WTC11 (cell line): Measurements from ENCODE around the gene LIN7A. TPM values are rescaled to one million over a fixed set of nuclear protein-coding genes. Genes with fewer than 3 reads are reported as not detected.

Experiments
- ATAC-seq: fragments of 200-7000 bp; cut with Tn5 transposase; 2 replicates; pipeline ENCODE4 v1.10.0; 2021; ENCODE audit warnings: mild to moderate bottlenecking, moderate library complexity
- CTCF ChIA-PET: fragments of 300-600 bp; sonication (Branson Sonifier 250); formaldehyde crosslinking; loops from one replicate; lab custom pipeline; 2021; ENCODE audit warnings: antibody characterized with exemption; lab: Charles Lee
- POLR2A ChIA-PET: fragments of 350-600 bp; sonication (Branson Sonifier 250); formaldehyde crosslinking; loops from one replicate; lab custom pipeline; 2021; ENCODE audit warnings: antibody characterized with exemption; lab: Charles Lee
- DNase-seq: peaks from one replicate; pipeline ENCODE4 v3.0.0; 2021; ENCODE audit warnings: low spot score
- H3K27ac Mint-ChIP-seq: 2 replicates; pipeline ENCODE4 v1.8.0; 2021; ENCODE audit warnings: mixed read lengths
- H3K27me3 Mint-ChIP-seq: 2 replicates; pipeline ENCODE4 v1.8.0; 2021; ENCODE audit warnings: low read depth, mild to moderate bottlenecking, moderate library complexity, mixed read lengths
- H3K36me3 Mint-ChIP-seq: 2 replicates; pipeline ENCODE4 v1.8.0; 2021; ENCODE audit warnings: mixed read lengths
- H3K4me1 Mint-ChIP-seq: 2 replicates; pipeline ENCODE4 v1.8.0; 2022; ENCODE audit warnings: mixed read lengths
- H3K4me3 Mint-ChIP-seq: 2 replicates; pipeline ENCODE4 v1.8.0; 2021; ENCODE audit warnings: mild to moderate bottlenecking, moderate library complexity, mixed read lengths
- H3K9me3 Mint-ChIP-seq: 2 replicates; pipeline ENCODE4 v1.8.0; 2021; ENCODE audit warnings: mixed read lengths
- AFF4 ChIP-seq: sonication (generic); formaldehyde crosslinking; IDR thresholded peaks from 2 replicates; pipeline ENCODE4 v1.8.1; 2023; ENCODE audit warnings: mild to moderate bottlenecking, missing genetic modification reagents, borderline replicate concordance
- ATF3 ChIP-seq: sonication (generic); formaldehyde crosslinking; conservative IDR thresholded peaks from 2 replicates; pipeline ENCODE4 v1.8.1; 2022; ENCODE audit warnings: mild to moderate bottlenecking, missing genetic modification reagents
- CBFB ChIP-seq: sonication (generic); formaldehyde crosslinking; IDR thresholded peaks from 2 replicates; pipeline ENCODE4 v1.8.1; 2022; ENCODE audit warnings: mild to moderate bottlenecking, low read depth, missing genetic modification reagents
- EMX1 ChIP-seq: fragments of 250-450 bp; sonication (Bioruptor Pico); IDR thresholded peaks from 2 replicates; pipeline ENCODE4 v1.8.0; 2021; ENCODE audit warnings: mild to moderate bottlenecking
- ERG ChIP-seq: fragments of 250-450 bp; sonication (Bioruptor Pico); IDR thresholded peaks from 2 replicates; pipeline ENCODE4 v1.8.0; 2021; ENCODE audit warnings: mild to moderate bottlenecking
- ETV6 ChIP-seq: sonication (generic); formaldehyde crosslinking; IDR thresholded peaks from 2 replicates; pipeline ENCODE4 v1.8.1; 2022; ENCODE audit warnings: mild to moderate bottlenecking, missing genetic modification reagents
- FOXP4 ChIP-seq: sonication (generic); formaldehyde crosslinking; IDR thresholded peaks from 2 replicates; pipeline ENCODE4 v1.8.0; 2022; ENCODE audit warnings: mild to moderate bottlenecking, missing genetic modification reagents
- HMGA2 ChIP-seq: fragments of 250-450 bp; sonication (Bioruptor Pico); IDR thresholded peaks from 2 replicates; pipeline ENCODE4 v1.4.0; 2021; ENCODE audit warnings: mild to moderate bottlenecking, moderate library complexity
- NR3C1 ChIP-seq: sonication (generic); formaldehyde crosslinking; conservative IDR thresholded peaks from 2 replicates; pipeline ENCODE4 v1.8.1; 2023; ENCODE audit warnings: low read depth, mild to moderate bottlenecking, missing genetic modification reagents
- RELA ChIP-seq: sonication (generic); formaldehyde crosslinking; IDR thresholded peaks from 2 replicates; pipeline ENCODE4 v1.8.1; 2022; ENCODE audit warnings: missing genetic modification reagents, mild to moderate bottlenecking, borderline replicate concordance
- SOX15 ChIP-seq: fragments of 250-450 bp; sonication (Bioruptor Pico); IDR thresholded peaks from 2 replicates; pipeline ENCODE4 v1.9.0; 2021; ENCODE audit warnings: mild to moderate bottlenecking
- SP1 ChIP-seq: sonication (generic); formaldehyde crosslinking; conservative IDR thresholded peaks from 2 replicates; pipeline ENCODE4 v1.8.1; 2022; ENCODE audit warnings: missing genetic modification reagents
- TCF7 ChIP-seq: sonication (generic); formaldehyde crosslinking; IDR thresholded peaks from 2 replicates; pipeline ENCODE4 v1.8.0; 2022; ENCODE audit warnings: mild to moderate bottlenecking, low read depth, missing genetic modification reagents, moderate library complexity
- TEAD1 ChIP-seq: sonication (generic); formaldehyde crosslinking; IDR thresholded peaks from 2 replicates; pipeline ENCODE4 v1.8.0; 2022; ENCODE audit warnings: mild to moderate bottlenecking, missing genetic modification reagents
- ZSCAN18 ChIP-seq: fragments of 250-450 bp; sonication (Bioruptor Pico); IDR thresholded peaks from 2 replicates; pipeline ENCODE4 v2.1.2; 2022; ENCODE audit warnings: mild to moderate bottlenecking, moderate library complexity
- total RNA-seq: library from RNA; stranded (reverse); gene quantifications from 3 replicates; pipeline ENCODE4 v1.2.3, GENCODE V29; 2021
- TF ChIP-seq, protein P1 (sequence below): fragments of 250-450 bp; sonication (Bioruptor Pico); IDR thresholded peaks from 2 replicates; pipeline ENCODE4 v1.9.0; 2021; ENCODE audit warnings: mild to moderate bottlenecking, borderline replicate concordance
- TF ChIP-seq, protein P2 (sequence below): fragments of 250-450 bp; sonication (Bioruptor Pico); IDR thresholded peaks from 2 replicates; pipeline ENCODE4 v1.9.0; 2021; ENCODE audit warnings: moderate library complexity, mild to moderate bottlenecking, inconsistent platforms, borderline replicate concordance
- TF ChIP-seq, protein P3 (sequence below): sonication (generic); formaldehyde crosslinking; IDR thresholded peaks from 2 replicates; pipeline ENCODE4 v1.8.1; 2023; ENCODE audit warnings: mild to moderate bottlenecking, missing genetic modification reagents

The LIN7A gene
- total RNA-seq, 1 experiment from 2014 or later: 8.5 TPM

DNA sequence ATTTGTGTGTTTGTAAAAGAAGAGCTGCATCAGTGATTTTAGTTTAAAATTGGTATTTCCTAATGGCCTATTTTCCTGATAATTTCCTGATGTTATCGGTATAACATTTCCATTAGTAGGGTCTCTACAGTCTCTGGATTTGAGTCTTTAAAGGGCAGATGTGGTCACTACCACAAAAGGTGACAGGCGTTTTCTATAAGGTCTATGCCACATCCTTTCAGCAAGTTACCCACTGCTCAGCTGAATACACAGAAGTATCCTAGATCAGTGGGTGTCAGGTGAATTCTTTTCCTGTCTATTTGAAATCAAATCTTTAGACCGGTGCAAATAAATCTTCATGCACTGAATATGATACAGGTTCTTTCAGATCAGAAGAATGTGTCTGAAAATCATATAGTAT lies 90.2 kb downstream of the LIN7A start:
- TF ChIP-seq AFF4 (CRISPR knock-in tag) (no peak), ATF3 (no peak), TCF7 (CRISPR knock-in tag) (no peak), EMX1 (CRISPR knock-in tag) (no peak), ZSCAN18 (CRISPR knock-in tag) (no peak), NR3C1 (CRISPR knock-in tag) (no peak)
- TF ChIP-seq, protein P1, sequence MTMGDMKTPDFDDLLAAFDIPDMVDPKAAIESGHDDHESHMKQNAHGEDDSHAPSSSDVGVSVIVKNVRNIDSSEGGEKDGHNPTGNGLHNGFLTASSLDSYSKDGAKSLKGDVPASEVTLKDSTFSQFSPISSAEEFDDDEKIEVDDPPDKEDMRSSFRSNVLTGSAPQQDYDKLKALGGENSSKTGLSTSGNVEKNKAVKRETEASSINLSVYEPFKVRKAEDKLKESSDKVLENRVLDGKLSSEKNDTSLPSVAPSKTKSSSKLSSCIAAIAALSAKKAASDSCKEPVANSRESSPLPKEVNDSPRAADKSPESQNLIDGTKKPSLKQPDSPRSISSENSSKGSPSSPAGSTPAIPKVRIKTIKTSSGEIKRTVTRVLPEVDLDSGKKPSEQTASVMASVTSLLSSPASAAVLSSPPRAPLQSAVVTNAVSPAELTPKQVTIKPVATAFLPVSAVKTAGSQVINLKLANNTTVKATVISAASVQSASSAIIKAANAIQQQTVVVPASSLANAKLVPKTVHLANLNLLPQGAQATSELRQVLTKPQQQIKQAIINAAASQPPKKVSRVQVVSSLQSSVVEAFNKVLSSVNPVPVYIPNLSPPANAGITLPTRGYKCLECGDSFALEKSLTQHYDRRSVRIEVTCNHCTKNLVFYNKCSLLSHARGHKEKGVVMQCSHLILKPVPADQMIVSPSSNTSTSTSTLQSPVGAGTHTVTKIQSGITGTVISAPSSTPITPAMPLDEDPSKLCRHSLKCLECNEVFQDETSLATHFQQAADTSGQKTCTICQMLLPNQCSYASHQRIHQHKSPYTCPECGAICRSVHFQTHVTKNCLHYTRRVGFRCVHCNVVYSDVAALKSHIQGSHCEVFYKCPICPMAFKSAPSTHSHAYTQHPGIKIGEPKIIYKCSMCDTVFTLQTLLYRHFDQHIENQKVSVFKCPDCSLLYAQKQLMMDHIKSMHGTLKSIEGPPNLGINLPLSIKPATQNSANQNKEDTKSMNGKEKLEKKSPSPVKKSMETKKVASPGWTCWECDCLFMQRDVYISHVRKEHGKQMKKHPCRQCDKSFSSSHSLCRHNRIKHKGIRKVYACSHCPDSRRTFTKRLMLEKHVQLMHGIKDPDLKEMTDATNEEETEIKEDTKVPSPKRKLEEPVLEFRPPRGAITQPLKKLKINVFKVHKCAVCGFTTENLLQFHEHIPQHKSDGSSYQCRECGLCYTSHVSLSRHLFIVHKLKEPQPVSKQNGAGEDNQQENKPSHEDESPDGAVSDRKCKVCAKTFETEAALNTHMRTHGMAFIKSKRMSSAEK (CRISPR knock-in tag): no peak
- TF ChIP-seq, protein P2, sequence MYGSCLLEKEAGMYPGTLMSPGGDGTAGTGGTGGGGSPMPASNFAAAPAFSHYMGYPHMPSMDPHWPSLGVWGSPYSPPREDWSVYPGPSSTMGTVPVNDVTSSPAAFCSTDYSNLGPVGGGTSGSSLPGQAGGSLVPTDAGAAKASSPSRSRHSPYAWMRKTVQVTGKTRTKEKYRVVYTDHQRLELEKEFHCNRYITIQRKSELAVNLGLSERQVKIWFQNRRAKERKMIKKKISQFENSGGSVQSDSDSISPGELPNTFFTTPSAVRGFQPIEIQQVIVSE (CRISPR knock-in tag): no peak
- Mint-ChIP-seq H3K27me3 (no peaks in the 10 kb centered on the region), H3K4me3 (no peak overlapping the region), H3K4me1 (peaks cover 52% of the 10 kb centered on the region), H3K27ac (peak overlapping the region; percentile 51; the same call in 1 of the 2 replicates), H3K9me3 (no peaks in the 10 kb centered on the region), H3K36me3 (no peaks in the 10 kb centered on the region)
- ChIA-PET CTCF (interaction anchor here (1.4 to 2.9 kb wide), 2 partner anchors 10 to 12 kb away, joined by 4 to 22 read pairs; no protein-coding TSS in a partner anchor), POLR2A (no interaction called here)
- ATAC-seq (peak; percentile 60; the same call in 1 of the 2 replicates), DNase-seq (no peak)

DNA sequence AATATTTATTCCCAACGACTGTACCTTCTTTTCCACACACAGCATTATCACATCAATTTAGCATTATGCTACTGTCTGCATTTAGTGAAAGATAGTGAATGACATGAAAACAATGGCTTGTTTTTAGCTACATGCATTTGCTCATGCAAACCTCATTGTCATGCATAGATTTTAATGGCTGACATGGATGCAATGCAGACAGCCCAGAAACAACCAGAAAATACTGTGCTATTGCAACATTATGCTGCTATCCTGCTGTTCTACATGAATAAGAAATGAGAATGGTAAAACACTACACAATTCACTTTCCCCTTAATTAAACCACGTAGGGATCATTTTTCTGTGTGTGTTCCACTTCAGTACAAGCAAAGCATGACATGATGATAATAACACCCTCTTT lies 90.8 kb downstream of the LIN7A start:
- ChIA-PET POLR2A (no interaction called here), CTCF (interaction anchor here (1.4 to 2.9 kb wide), 2 partner anchors 10 to 11 kb away, joined by 4 to 22 read pairs; no protein-coding TSS in a partner anchor)
- Mint-ChIP-seq H3K4me1 (peaks cover 52% of the 10 kb centered on the region), H3K4me3 (peak overlapping the region; percentile 42), H3K27me3 (no peaks in the 10 kb centered on the region), H3K36me3 (no peaks in the 10 kb centered on the region), H3K9me3 (no peaks in the 10 kb centered on the region), H3K27ac (peak overlapping the region; percentile 93)
- ATAC-seq: peak; percentile 60
- 0 out of 2 replicates have a peak, but pooled peaks have one; percentile 23 for TF ChIP-seq SP1
- TF ChIP-seq, protein P3, sequence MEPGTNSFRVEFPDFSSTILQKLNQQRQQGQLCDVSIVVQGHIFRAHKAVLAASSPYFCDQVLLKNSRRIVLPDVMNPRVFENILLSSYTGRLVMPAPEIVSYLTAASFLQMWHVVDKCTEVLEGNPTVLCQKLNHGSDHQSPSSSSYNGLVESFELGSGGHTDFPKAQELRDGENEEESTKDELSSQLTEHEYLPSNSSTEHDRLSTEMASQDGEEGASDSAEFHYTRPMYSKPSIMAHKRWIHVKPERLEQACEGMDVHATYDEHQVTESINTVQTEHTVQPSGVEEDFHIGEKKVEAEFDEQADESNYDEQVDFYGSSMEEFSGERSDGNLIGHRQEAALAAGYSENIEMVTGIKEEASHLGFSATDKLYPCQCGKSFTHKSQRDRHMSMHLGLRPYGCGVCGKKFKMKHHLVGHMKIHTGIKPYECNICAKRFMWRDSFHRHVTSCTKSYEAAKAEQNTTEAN: no peak
- TF ChIP-seq ERG (CRISPR knock-in tag): no peak
- TF ChIP-seq RELA (CRISPR knock-in tag): no peak
- TF ChIP-seq TEAD1 (CRISPR knock-in tag): peak; percentile 30; the same call in 1 of the 2 replicates
- 0 out of 2 replicates have a peak, but pooled peaks have one; percentile 46 for TF ChIP-seq ETV6 (CRISPR knock-in tag)
- TF ChIP-seq HMGA2 (CRISPR knock-in tag): no peak
- TF ChIP-seq CBFB (CRISPR knock-in tag): no peak
- peak; percentile 63; the same call in 1 of the 2 replicates for TF ChIP-seq FOXP4 (CRISPR knock-in tag)
- TF ChIP-seq SOX15 (CRISPR knock-in tag): no peak
- DNase-seq: no peak
